ENCODE measurements around the gene SFSWAP. TPM values are rescaled to one million over a fixed set of nuclear protein-coding genes. Genes with fewer than 3 reads are reported as not detected.
"Not testable (repeated sequence)": the region's sequence is repeated elsewhere in the genome, so short reads cannot be mapped to it uniquely, and the experiment has no call there.

Gene SFSWAP
- polyA plus RNA-seq, 1 donor from 2014 or later = 56.6 TPM

GRCh38 chr12:131704509-131704908 lies 6.4 kb upstream of the SFSWAP start:
- no peaks in the 10 kb centered on the region for H4K20me1 ChIP-seq (ENCODE audit: insufficient read depth)
- TF ChIP-seq POLR2AphosphoS5 (IDR thresholded peaks at IDR 0.05) = no peak
- TF ChIP-seq RAD21 (conservative IDR thresholded peaks at IDR 0.05) = no peak
- TF ChIP-seq REST (IDR thresholded peaks at IDR 0.05; ENCODE audit: borderline replicate concordance) = no peak
- TF ChIP-seq EP300 (conservative IDR thresholded peaks at IDR 0.05; ENCODE audit: poor library complexity, severe bottlenecking) = no peak
- TF ChIP-seq CTCF (IDR thresholded peaks at IDR 0.05; ENCODE audit: poor library complexity, severe bottlenecking) = no peak
- no peak for TF ChIP-seq EZH2 (IDR thresholded peaks at IDR 0.05; ENCODE audit: borderline replicate concordance, insufficient read depth, low read length, poor library complexity, severe bottlenecking)
- H3K27me3 ChIP-seq (ENCODE audit: insufficient read depth, low read depth, low read length) = no peaks in the 10 kb centered on the region
- H3K4me2 ChIP-seq (ENCODE audit: low read length) = no peak overlapping the region
- no peaks in the 10 kb centered on the region for H3F3A ChIP-seq (ENCODE audit: insufficient read depth, low read length, poor library complexity, severe bottlenecking)
- no peak overlapping the region for H3K27ac ChIP-seq (ENCODE audit: low read length)
- H3K79me2 ChIP-seq (replicated peaks; ENCODE audit: insufficient read depth, low read length) = no peaks in the 10 kb centered on the region
- no peak overlapping the region for H2AFZ ChIP-seq (ENCODE audit: low read depth, low read length)
- H3K9me3 ChIP-seq (ENCODE audit: low read length) = peaks cover 7% of the 10 kb centered on the region
- no peaks in the 10 kb centered on the region for H3K36me3 ChIP-seq (ENCODE audit: insufficient read depth, low read length)
- no peak overlapping the region for H3K9ac ChIP-seq (ENCODE audit: low read length)
- no peaks in the 10 kb centered on the region for H3K9me2 ChIP-seq (ENCODE audit: insufficient read depth, low read length)
- H3K4me3 ChIP-seq (ENCODE audit: low read length) = no peak overlapping the region

GRCh38 chr12:131706709-131707108 lies 4.2 kb upstream of the SFSWAP start:
- not testable (repeated sequence) for H3K27me3 ChIP-seq (ENCODE audit: insufficient read depth, low read depth, low read length); H3K4me2 ChIP-seq (ENCODE audit: low read length); H3K79me2 ChIP-seq (replicated peaks; ENCODE audit: insufficient read depth, low read length); H3K9me2 ChIP-seq (ENCODE audit: insufficient read depth, low read length); H4K20me1 ChIP-seq (ENCODE audit: insufficient read depth); H3K36me3 ChIP-seq (ENCODE audit: insufficient read depth, low read length); H3K9ac ChIP-seq (ENCODE audit: low read length); H3K9me3 ChIP-seq (ENCODE audit: low read length); H3F3A ChIP-seq (ENCODE audit: insufficient read depth, low read length, poor library complexity, severe bottlenecking); H2AFZ ChIP-seq (ENCODE audit: low read depth, low read length); H3K4me3 ChIP-seq (ENCODE audit: low read length); H3K27ac ChIP-seq (ENCODE audit: low read length)

DNA sequence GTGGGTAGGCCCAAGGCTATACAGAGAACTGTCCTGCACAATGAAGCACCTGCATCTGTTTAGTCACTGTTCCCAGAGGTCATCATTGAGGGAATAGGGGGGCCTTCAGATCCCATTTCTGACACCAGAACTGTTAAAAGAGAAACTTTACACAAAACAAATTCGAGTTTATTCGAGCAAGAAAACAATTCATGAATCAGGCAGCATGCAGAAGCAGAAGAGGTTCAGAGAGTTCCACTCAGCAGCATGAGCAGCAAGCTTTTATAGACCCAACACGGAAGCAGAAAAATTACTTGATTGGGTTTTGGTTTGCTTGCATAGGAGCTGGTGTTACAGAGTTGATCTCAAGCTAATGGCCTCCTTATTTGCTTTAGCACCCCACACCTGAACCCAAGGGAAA lies 1.7 kb upstream of the SFSWAP start:
- H3K9me3 ChIP-seq (ENCODE audit: low read length) = no peaks in the 10 kb centered on the region
- H3K79me2 ChIP-seq (replicated peaks; ENCODE audit: insufficient read depth, low read length) = peaks cover 28% of the 10 kb centered on the region
- no peaks in the 10 kb centered on the region for H3K27me3 ChIP-seq (ENCODE audit: insufficient read depth, low read depth, low read length)
- H3K4me2 ChIP-seq (ENCODE audit: low read length) = no peak overlapping the region
- no peaks in the 10 kb centered on the region for H3K36me3 ChIP-seq (ENCODE audit: insufficient read depth, low read length)
- no peaks in the 10 kb centered on the region for H3K9me2 ChIP-seq (ENCODE audit: insufficient read depth, low read length)
- no peak overlapping the region for H2AFZ ChIP-seq (ENCODE audit: low read depth, low read length)
- no peak overlapping the region for H3K27ac ChIP-seq (ENCODE audit: low read length)
- H3F3A ChIP-seq (ENCODE audit: insufficient read depth, low read length, poor library complexity, severe bottlenecking) = no peaks in the 10 kb centered on the region
- no peak for TF ChIP-seq EP300 (conservative IDR thresholded peaks at IDR 0.05; ENCODE audit: poor library complexity, severe bottlenecking)
- no peak for TF ChIP-seq RAD21 (conservative IDR thresholded peaks at IDR 0.05)
- TF ChIP-seq SMC3 (conservative IDR thresholded peaks at IDR 0.05; ENCODE audit: poor library complexity) = no peak
- TF ChIP-seq REST (IDR thresholded peaks at IDR 0.05; ENCODE audit: borderline replicate concordance) = no peak
- no peak for TF ChIP-seq CTCF (IDR thresholded peaks at IDR 0.05; ENCODE audit: poor library complexity, severe bottlenecking)
- no peak for TF ChIP-seq MXI1 (conservative IDR thresholded peaks at IDR 0.05; ENCODE audit: poor library complexity, severe bottlenecking)
- TF ChIP-seq POLR2AphosphoS5 (IDR thresholded peaks at IDR 0.05) = no peak
- no peak for TF ChIP-seq TAF1 (IDR thresholded peaks at IDR 0.05; ENCODE audit: low read depth)
- no peak for TF ChIP-seq EZH2 (IDR thresholded peaks at IDR 0.05; ENCODE audit: borderline replicate concordance, insufficient read depth, low read length, poor library complexity, severe bottlenecking)
- H3K9ac ChIP-seq (ENCODE audit: low read length) = no peak overlapping the region
- no peaks in the 10 kb centered on the region for H4K20me1 ChIP-seq (ENCODE audit: insufficient read depth)
- no peak overlapping the region for H3K4me3 ChIP-seq (ENCODE audit: low read length)

Data from neural cell (in vitro differentiated cells).